ENCODE data around the gene UBE2O. TPM values are rescaled to one million over a fixed set of nuclear protein-coding genes. Genes with fewer than 3 reads are reported as not detected.

UBE2O gene
- 47.7 and 52.6 TPM in 2 replicates for total RNA-seq (2021)
- long read RNA-seq, partial matches to known transcripts, result 28 of 43 reads
- long read RNA-seq, other reads (novel, unspliced or antisense), result 15 of 43 reads

DNA sequence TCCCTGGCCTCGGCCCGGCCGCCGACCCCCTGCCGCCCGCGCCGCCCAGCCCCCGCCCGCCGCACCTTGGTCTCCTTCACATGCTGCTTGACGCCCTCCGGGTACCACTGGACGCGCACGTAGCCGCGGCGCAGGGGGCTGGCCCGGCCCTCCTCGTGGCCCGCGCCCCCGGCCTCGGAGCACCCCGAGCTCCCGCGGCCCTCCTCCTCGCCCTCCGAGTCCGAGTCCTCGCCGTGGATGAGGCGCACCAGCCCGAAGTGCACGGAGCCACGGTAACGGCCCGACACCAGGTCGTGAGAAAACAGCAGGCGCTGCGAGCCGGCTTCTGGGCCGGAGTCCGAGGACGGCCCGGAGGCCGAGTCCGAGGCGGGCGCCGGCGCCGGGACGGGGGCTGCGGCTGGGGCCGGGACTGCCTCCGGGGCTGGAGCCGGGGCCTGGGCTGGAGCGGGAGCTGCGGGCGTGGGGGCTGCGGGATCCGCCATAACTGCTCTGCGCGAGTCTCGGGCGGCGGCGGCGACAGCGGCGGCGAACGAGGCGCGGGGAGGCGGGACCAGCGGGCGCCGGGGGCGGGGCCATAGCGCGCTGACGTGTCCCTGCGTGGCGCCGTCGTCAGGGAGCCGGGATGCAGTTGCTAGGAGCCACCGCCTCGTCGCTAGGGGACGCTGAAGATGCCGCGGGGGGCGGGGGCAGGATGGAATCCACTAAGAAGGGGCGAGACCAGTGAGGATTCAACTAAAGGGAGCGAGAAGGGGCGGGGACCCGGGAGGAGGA, at the start of gene UBE2O:
UBE2O (minus strand) TSS at position 493 of the 771 bp plus-strand sequence; CDS start at position 482, 11 bp downstream.
- no peaks in the 10 kb centered on the region for H3K79me1 ChIP-seq (ENCODE audit: insufficient read depth, low read depth, low read length, poor library complexity, severe bottlenecking)
- no peak within 1 kb of the TSS for H2BK5ac ChIP-seq (ENCODE audit: insufficient read length, low read length)
- no peaks in the 10 kb centered on the region for H3K9me3 ChIP-seq (ENCODE audit: control insufficient read depth, low read depth, low read length)
- H3K18ac ChIP-seq (ENCODE audit: insufficient read length, low read depth, low read length), result no peak within 1 kb of the TSS
- H2BK15ac ChIP-seq (ENCODE audit: low read depth, low read length), result no peak within 1 kb of the TSS
- no peak within 1 kb of the TSS for H3K56ac ChIP-seq (ENCODE audit: insufficient read length, low read depth, low read length)
- H3K79me2 ChIP-seq (ENCODE audit: insufficient read depth, low read length), result peaks cover 37% of the 10 kb centered on the region; the same call in 1 of the 2 replicates
- WGBS (ENCODE audit: extremely low coverage, insufficient read length, low lambda C conversion rate), result no CpG with 5 or more reads among the region's 101 CpGs
- H4K8ac ChIP-seq (replicated peaks; ENCODE audit: insufficient read length, low read depth, low read length), result no peak within 1 kb of the TSS
- H2AFZ ChIP-seq (ENCODE audit: low read length), result no peak within 1 kb of the TSS
- Mint-ChIP-seq H3K4me1 (peaks cover 38% of the 10 kb centered on the region in 2 experiments), H3K36me3 (ENCODE audit: insufficient read depth in 1 of 3, low read depth in 3 of 3) (no peaks in the 10 kb centered on the region), H3K27ac (peak within 1 kb of the TSS in 2 of 3 experiments; percentile 55 to 79; a peak in 3 of 7 replicates), H3K4me3 (peak within 1 kb of the TSS; percentile 88 to 95), H3K9me3 (no peaks in the 10 kb centered on the region), H3K27me3 (ENCODE audit: low read depth) (no peaks in the 10 kb centered on the region)
- no peak within 1 kb of the TSS for H4K5ac ChIP-seq (ENCODE audit: insufficient read length, low read depth, low read length)
- H3K4me1 ChIP-seq (ENCODE audit: insufficient read depth, low read length), result peaks cover 11% of the 10 kb centered on the region; the same call in 1 of the 2 replicates
- no peak within 1 kb of the TSS for H3K23ac ChIP-seq (ENCODE audit: insufficient read length, low read depth, low read length)
- no peak within 1 kb of the TSS for H3K4ac ChIP-seq (ENCODE audit: low read depth, low read length)
- H4K20me1 ChIP-seq (ENCODE audit: control insufficient read depth, insufficient read depth, insufficient read length), result no peaks in the 10 kb centered on the region
- H3K23me2 ChIP-seq (ENCODE audit: insufficient read length, low read depth, low read length, poor library complexity, severe bottlenecking), result peaks cover 7% of the 10 kb centered on the region
- H2BK12ac ChIP-seq (ENCODE audit: insufficient read length, low read depth, low read length), result no peak within 1 kb of the TSS
- TF ChIP-seq, protein P1, sequence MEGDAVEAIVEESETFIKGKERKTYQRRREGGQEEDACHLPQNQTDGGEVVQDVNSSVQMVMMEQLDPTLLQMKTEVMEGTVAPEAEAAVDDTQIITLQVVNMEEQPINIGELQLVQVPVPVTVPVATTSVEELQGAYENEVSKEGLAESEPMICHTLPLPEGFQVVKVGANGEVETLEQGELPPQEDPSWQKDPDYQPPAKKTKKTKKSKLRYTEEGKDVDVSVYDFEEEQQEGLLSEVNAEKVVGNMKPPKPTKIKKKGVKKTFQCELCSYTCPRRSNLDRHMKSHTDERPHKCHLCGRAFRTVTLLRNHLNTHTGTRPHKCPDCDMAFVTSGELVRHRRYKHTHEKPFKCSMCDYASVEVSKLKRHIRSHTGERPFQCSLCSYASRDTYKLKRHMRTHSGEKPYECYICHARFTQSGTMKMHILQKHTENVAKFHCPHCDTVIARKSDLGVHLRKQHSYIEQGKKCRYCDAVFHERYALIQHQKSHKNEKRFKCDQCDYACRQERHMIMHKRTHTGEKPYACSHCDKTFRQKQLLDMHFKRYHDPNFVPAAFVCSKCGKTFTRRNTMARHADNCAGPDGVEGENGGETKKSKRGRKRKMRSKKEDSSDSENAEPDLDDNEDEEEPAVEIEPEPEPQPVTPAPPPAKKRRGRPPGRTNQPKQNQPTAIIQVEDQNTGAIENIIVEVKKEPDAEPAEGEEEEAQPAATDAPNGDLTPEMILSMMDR (conservative IDR thresholded peaks at IDR 0.05), result peak; percentile 54; the same call in 2 of the 3 replicates
- H2AK5ac ChIP-seq (ENCODE audit: insufficient read length, low read length), result no peak within 1 kb of the TSS
- no peak within 1 kb of the TSS for H4K91ac ChIP-seq (ENCODE audit: insufficient read length, low read depth, low read length)
- no peaks in the 10 kb centered on the region for H3K27me3 ChIP-seq (ENCODE audit: insufficient read depth, low read length)
- H2BK20ac ChIP-seq (ENCODE audit: low read depth, low read length, poor library complexity, severe bottlenecking), result no peak within 1 kb of the TSS
- peak; percentile 99 for DNase-seq
- no peak within 1 kb of the TSS for H3T11ph ChIP-seq (ENCODE audit: low read length)
- H2BK120ac ChIP-seq (ENCODE audit: low read depth, low read length, poor library complexity, severe bottlenecking), result no peak within 1 kb of the TSS
- peak within 1 kb of the TSS; percentile 57; the same call in 1 of the 2 replicates for H3K14ac ChIP-seq (ENCODE audit: insufficient read depth, low read length)
- H3K27ac ChIP-seq (ENCODE audit: insufficient read length, low read depth, low read length), result no peak within 1 kb of the TSS
- H3K9ac ChIP-seq (ENCODE audit: extremely low read depth, insufficient read length, low read length), result peak within 1 kb of the TSS; percentile 15
- peak within 1 kb of the TSS; percentile 74 for H3K4me2 ChIP-seq (ENCODE audit: insufficient read depth, insufficient read length, low read length)
